ENCODE results near the gene FILIP1.

DNA sequence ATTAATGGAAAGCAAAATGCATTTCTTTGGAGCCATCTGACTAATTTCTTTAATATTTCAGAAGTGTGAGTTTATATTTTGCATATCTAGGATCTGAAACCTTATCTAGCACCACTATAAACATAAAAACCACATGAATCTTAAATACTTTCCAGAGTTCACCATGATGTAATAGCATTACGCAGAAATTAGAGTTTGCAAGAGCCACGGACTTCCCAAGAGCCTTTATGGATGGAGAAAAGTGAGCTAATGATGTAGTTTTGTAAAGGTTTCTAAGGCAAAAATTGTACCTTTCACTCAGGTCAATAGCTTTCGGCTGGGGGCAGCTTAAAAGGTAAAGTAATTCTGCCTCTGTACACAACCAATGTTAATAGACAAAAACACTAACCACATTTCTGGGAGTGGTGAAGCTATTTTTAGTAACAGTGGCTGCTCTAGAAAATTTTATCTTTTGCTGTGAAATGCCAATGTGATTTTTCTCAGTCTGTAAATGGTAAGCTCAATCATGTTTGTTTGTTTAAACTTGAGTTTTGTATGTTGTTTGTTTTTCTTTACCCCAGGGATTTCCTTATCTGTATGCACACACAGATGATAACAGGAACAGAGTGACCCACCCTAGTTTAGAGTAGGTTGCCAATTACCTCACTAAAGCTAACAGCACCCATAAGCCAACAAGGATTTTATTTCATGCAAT is 80.5 kb downstream of the FILIP1 start:
- TF ChIP-seq, protein P1, sequence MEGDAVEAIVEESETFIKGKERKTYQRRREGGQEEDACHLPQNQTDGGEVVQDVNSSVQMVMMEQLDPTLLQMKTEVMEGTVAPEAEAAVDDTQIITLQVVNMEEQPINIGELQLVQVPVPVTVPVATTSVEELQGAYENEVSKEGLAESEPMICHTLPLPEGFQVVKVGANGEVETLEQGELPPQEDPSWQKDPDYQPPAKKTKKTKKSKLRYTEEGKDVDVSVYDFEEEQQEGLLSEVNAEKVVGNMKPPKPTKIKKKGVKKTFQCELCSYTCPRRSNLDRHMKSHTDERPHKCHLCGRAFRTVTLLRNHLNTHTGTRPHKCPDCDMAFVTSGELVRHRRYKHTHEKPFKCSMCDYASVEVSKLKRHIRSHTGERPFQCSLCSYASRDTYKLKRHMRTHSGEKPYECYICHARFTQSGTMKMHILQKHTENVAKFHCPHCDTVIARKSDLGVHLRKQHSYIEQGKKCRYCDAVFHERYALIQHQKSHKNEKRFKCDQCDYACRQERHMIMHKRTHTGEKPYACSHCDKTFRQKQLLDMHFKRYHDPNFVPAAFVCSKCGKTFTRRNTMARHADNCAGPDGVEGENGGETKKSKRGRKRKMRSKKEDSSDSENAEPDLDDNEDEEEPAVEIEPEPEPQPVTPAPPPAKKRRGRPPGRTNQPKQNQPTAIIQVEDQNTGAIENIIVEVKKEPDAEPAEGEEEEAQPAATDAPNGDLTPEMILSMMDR (IDR thresholded peaks at IDR 0.05; ENCODE audit: borderline replicate concordance, extremely low read depth, low read length, poor library complexity, severe bottlenecking), result no peak
- no peak for TF ChIP-seq EZH2 (IDR thresholded peaks at IDR 0.05; ENCODE audit: borderline replicate concordance, low read depth, low read length, severe bottlenecking)

Measured in DND-41 (cell line).